HFFc6 (cell line): ENCODE measurements around the gene INHBC. TPM values are rescaled to one million over a fixed set of nuclear protein-coding genes. Genes with fewer than 3 reads are reported as not detected.

ENCODE experiments used
- DNase-seq: peaks from one replicate; pipeline ENCODE4 v3.0.0-alpha.2; 2018
- H3K27ac Mint-ChIP-seq: 2 replicates; pipeline ENCODE4 v1.8.0; 2020; ENCODE audit warnings: mild to moderate bottlenecking, mixed read lengths
- H3K27me3 Mint-ChIP-seq: 2 replicates; pipeline ENCODE4 v1.8.0; 2021; ENCODE audit warnings: mild to moderate bottlenecking, moderate library complexity, mixed read lengths; ENCODE audit not compliant: insufficient read depth
- H3K36me3 Mint-ChIP-seq: 2 replicates; pipeline ENCODE4 v1.8.0; 2021; ENCODE audit warnings: low read depth, mixed read lengths
- H3K4me1 Mint-ChIP-seq: 2 replicates; pipeline ENCODE4 v1.8.0; 2020; ENCODE audit warnings: low read depth, mixed read lengths
- H3K4me3 Mint-ChIP-seq: 2 replicates; pipeline ENCODE4 v1.8.0; 2020; ENCODE audit warnings: mild to moderate bottlenecking, moderate library complexity, mixed read lengths
- H3K9me3 Mint-ChIP-seq: 2 replicates; pipeline ENCODE4 v1.8.0; 2020; ENCODE audit warnings: mild to moderate bottlenecking, mixed read lengths
- total RNA-seq, 6 experiments: library from RNA; stranded (reverse); fragmentation: NEBNext Ultra II Directional; extraction: Animal tissue kit (Norgen Biotek cat#: 25700); gene quantifications; 2 replicates in 1 of 6; 3 replicates in 5 of 6; pipeline ENCODE4 v1.2.3, GENCODE V29; 2021
- TF ChIP-seq, protein P1 (sequence below): fragments of 200-600 bp; sonication (generic); IDR thresholded peaks from 2 replicates; pipeline ENCODE4 v1.5.0; 2021; ENCODE audit warnings: antibody characterized with exemption, mild to moderate bottlenecking

Gene INHBC
- total RNA-seq, 6 experiments from 2014 or later, result not detected

DNA sequence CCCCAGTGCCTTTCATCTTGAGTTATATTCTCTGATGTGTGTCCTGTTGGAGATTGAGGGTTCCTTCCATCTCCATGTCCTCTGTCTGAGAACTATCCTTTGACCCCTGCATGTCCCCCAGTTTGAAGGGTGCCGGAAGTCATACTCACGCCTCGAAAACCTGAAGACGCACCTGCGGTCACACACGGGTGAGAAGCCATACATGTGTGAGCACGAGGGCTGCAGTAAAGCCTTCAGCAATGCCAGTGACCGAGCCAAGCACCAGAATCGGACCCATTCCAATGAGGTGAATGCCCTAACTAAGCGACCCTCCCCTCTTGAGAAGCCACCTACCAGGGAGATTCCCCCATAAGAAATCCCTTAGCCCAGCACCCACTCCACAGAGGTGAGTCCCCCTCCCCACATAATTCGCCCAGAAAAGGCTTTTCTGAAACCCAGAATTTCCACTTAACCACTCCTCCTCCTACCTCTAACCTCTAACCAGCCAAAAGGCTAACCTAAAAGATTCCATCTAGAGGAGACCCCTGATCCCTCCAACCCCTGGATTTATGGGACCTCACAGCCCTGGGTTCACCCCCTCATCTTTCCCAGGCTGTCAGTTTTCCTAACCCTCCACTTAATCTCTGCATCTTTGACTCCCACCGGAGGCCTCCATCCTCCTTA is 32.8 kb downstream of the INHBC start:
- no peak overlapping the region for H3K4me3 Mint-ChIP-seq
- TF ChIP-seq, protein P1, sequence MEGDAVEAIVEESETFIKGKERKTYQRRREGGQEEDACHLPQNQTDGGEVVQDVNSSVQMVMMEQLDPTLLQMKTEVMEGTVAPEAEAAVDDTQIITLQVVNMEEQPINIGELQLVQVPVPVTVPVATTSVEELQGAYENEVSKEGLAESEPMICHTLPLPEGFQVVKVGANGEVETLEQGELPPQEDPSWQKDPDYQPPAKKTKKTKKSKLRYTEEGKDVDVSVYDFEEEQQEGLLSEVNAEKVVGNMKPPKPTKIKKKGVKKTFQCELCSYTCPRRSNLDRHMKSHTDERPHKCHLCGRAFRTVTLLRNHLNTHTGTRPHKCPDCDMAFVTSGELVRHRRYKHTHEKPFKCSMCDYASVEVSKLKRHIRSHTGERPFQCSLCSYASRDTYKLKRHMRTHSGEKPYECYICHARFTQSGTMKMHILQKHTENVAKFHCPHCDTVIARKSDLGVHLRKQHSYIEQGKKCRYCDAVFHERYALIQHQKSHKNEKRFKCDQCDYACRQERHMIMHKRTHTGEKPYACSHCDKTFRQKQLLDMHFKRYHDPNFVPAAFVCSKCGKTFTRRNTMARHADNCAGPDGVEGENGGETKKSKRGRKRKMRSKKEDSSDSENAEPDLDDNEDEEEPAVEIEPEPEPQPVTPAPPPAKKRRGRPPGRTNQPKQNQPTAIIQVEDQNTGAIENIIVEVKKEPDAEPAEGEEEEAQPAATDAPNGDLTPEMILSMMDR, result no peak
- peaks cover 7% of the 10 kb centered on the region for H3K4me1 Mint-ChIP-seq
- no peaks in the 10 kb centered on the region for H3K9me3 Mint-ChIP-seq
- peaks cover 15% of the 10 kb centered on the region; the same call in 1 of the 2 replicates for H3K27me3 Mint-ChIP-seq
- no peak for DNase-seq
- H3K27ac Mint-ChIP-seq, result no peak overlapping the region
- H3K36me3 Mint-ChIP-seq, result no peaks in the 10 kb centered on the region

DNA sequence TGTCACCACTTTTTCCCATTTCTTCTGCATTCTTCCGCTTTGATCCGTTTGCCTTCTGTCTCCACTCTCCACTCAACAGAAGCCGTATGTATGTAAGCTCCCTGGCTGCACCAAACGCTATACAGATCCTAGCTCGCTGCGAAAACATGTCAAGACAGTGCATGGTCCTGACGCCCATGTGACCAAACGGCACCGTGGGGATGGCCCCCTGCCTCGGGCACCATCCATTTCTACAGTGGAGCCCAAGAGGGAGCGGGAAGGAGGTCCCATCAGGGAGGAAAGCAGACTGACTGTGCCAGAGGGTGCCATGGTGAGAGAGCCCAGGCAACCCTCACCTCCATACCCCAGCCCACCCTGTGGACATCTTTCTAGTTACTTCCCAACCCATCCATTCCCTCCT is 33.3 kb downstream of the INHBC start:
- Mint-ChIP-seq H3K27ac (no peak overlapping the region), H3K4me3 (no peak overlapping the region), H3K4me1 (peaks cover 2% of the 10 kb centered on the region), H3K27me3 (peaks cover 19% of the 10 kb centered on the region), H3K36me3 (no peaks in the 10 kb centered on the region), H3K9me3 (no peaks in the 10 kb centered on the region)
- no peak for DNase-seq
- TF ChIP-seq, protein P1, result no peak

DNA sequence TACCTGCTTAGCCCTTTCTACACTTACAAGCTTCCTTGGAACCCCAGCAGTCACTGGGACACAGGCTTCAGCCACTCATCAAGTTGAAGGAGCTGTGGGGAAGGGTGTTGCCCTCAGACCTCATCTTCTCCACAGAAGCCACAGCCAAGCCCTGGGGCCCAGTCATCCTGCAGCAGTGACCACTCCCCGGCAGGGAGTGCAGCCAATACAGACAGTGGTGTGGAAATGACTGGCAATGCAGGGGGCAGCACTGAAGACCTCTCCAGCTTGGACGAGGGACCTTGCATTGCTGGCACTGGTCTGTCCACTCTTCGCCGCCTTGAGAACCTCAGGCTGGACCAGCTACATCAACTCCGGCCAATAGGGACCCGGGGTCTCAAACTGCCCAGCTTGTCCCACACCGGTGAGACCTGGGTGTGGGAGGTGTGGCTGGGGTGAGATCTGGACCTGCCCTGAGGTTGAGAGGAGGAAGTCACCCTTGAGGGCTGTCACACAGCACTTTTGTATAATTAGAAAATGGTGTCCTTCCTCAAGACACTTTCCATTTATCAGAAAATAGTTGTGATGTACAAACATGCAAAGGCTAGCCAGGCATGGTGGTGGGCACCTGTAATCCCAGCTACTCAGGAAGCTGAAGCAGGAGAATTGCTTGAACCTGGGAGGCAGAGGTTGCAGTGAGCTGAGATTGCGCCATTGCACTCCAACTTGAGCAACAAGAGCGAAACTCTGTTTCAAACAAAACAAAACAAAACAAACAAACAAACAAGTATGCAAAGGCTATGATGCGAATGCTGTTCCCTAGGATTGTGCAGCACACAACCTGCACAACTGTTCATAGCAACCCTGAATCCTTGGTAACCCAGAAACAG is 34.9 kb downstream of the INHBC start:
- Mint-ChIP-seq H3K36me3 (no peaks in the 10 kb centered on the region; the same call in 1 of the 2 replicates), H3K4me1 (no peaks in the 10 kb centered on the region), H3K4me3 (no peak overlapping the region), H3K9me3 (no peaks in the 10 kb centered on the region), H3K27me3 (peaks cover 30% of the 10 kb centered on the region), H3K27ac (no peak overlapping the region)
- TF ChIP-seq, protein P1, result no peak
- no peak for DNase-seq

DNA sequence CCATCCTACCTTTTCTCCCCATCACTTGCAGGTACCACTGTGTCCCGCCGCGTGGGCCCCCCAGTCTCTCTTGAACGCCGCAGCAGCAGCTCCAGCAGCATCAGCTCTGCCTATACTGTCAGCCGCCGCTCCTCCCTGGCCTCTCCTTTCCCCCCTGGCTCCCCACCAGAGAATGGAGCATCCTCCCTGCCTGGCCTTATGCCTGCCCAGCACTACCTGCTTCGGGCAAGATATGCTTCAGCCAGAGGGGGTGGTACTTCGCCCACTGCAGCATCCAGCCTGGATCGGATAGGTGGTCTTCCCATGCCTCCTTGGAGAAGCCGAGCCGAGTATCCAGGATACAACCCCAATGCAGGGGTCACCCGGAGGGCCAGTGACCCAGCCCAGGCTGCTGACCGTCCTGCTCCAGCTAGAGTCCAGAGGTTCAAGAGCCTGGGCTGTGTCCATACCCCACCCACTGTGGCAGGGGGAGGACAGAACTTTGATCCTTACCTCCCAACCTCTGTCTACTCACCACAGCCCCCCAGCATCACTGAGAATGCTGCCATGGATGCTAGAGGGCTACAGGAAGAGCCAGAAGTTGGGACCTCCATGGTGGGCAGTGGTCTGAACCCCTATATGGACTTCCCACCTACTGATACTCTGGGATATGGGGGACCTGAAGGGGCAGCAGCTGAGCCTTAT is 35.8 kb downstream of the INHBC start:
- Mint-ChIP-seq H3K4me1 (no peaks in the 10 kb centered on the region), H3K4me3 (no peak overlapping the region), H3K27ac (no peak overlapping the region), H3K27me3 (peaks cover 35% of the 10 kb centered on the region), H3K36me3 (no peaks in the 10 kb centered on the region; the same call in 1 of the 2 replicates), H3K9me3 (no peaks in the 10 kb centered on the region)
- TF ChIP-seq, protein P1, result no peak
- no peak for DNase-seq

DNA sequence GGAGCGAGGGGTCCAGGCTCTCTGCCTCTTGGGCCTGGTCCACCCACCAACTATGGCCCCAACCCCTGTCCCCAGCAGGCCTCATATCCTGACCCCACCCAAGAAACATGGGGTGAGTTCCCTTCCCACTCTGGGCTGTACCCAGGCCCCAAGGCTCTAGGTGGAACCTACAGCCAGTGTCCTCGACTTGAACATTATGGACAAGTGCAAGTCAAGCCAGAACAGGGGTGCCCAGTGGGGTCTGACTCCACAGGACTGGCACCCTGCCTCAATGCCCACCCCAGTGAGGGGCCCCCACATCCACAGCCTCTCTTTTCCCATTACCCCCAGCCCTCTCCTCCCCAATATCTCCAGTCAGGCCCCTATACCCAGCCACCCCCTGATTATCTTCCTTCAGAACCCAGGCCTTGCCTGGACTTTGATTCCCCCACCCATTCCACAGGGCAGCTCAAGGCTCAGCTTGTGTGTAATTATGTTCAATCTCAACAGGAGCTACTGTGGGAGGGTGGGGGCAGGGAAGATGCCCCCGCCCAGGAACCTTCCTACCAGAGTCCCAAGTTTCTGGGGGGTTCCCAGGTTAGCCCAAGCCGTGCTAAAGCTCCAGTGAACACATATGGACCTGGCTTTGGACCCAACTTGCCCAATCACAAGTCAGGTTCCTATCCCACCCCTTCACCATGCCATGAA is 36.5 kb downstream of the INHBC start:
- Mint-ChIP-seq H3K4me1 (no peaks in the 10 kb centered on the region), H3K4me3 (no peak overlapping the region), H3K27me3 (peaks cover 38% of the 10 kb centered on the region), H3K9me3 (no peaks in the 10 kb centered on the region), H3K36me3 (no peaks in the 10 kb centered on the region; the same call in 1 of the 2 replicates), H3K27ac (no peak overlapping the region)
- no peak for DNase-seq
- TF ChIP-seq, protein P1, result no peak
